H1 (cell line): ENCODE results near the gene PTPRD.

ENCODE experiments used
- ATF3 ChIP-seq: IDR thresholded peaks from 2 replicates; pipeline ENCODE4 v1.6.1; 2011; ENCODE audit warnings: low read depth, mild to moderate bottlenecking, low read length; ENCODE audit not compliant: insufficient read depth
- CEBPB ChIP-seq: IDR thresholded peaks from 2 replicates; pipeline ENCODE4 v1.6.1; 2012; ENCODE audit warnings: low read depth, low read length
- EZH2 ChIP-seq: fragments of 200-600 bp; sonication (generic); IDR thresholded peaks from 2 replicates; pipeline ENCODE4 v1.7.1; 2012; ENCODE audit warnings: low read depth, mild to moderate bottlenecking, moderate library complexity, low read length, inconsistent platforms; ENCODE audit not compliant: severe bottlenecking
- JUND ChIP-seq: IDR thresholded peaks from 2 replicates; pipeline ENCODE4 v1.6.1; 2011; ENCODE audit warnings: mild to moderate bottlenecking, improper control_type of control experiment, low read length
- NANOG ChIP-seq: IDR thresholded peaks from 2 replicates; pipeline ENCODE4 v1.6.1; 2011; ENCODE audit warnings: low read length, low read depth, mild to moderate bottlenecking, inconsistent platforms; ENCODE audit not compliant: insufficient read depth, poor library complexity, severe bottlenecking
- POLR2A ChIP-seq, 2 experiments: IDR thresholded peaks; 1 replicate in 1 of 2; 2 replicates in 1 of 2; pipeline ENCODE4 v1.6.1; 2011; ENCODE audit warnings: low read depth in 2 of 2, low read length in 2 of 2, mild to moderate bottlenecking in 2 of 2; ENCODE audit errors: control extremely low read depth in 1 of 2
- POLR2AphosphoS5 ChIP-seq: IDR thresholded peaks from 2 replicates; pipeline ENCODE4 v1.6.1; 2011; ENCODE audit warnings: low read depth, low read length
- TCF12 ChIP-seq: IDR thresholded peaks from 2 replicates; pipeline ENCODE4 v1.6.1; 2011; ENCODE audit warnings: low read depth, mild to moderate bottlenecking, low read length
- YY1 ChIP-seq: IDR thresholded peaks from 2 replicates; pipeline ENCODE4 v1.6.1; 2011; ENCODE audit warnings: low read depth, mild to moderate bottlenecking, low read length
- TF ChIP-seq, protein P1 (sequence below), 3 experiments: IDR thresholded peaks; 1 replicate in 2 of 3; 2 replicates in 1 of 3; pipeline versions ENCODE4 v1.5.1 to v1.6.1; 2011; ENCODE audit warnings: low read length in 3 of 3, mild to moderate bottlenecking in 3 of 3, inconsistent platforms in 2 of 3, low read depth in 1 of 3, moderate library complexity in 1 of 3; ENCODE audit not compliant: insufficient read depth in 1 of 3; ENCODE audit errors: control extremely low read depth in 1 of 3
- TF ChIP-seq, protein P2 (sequence below): IDR thresholded peaks from 2 replicates; pipeline ENCODE4 v1.6.1; 2012; ENCODE audit warnings: inconsistent platforms

DNA sequence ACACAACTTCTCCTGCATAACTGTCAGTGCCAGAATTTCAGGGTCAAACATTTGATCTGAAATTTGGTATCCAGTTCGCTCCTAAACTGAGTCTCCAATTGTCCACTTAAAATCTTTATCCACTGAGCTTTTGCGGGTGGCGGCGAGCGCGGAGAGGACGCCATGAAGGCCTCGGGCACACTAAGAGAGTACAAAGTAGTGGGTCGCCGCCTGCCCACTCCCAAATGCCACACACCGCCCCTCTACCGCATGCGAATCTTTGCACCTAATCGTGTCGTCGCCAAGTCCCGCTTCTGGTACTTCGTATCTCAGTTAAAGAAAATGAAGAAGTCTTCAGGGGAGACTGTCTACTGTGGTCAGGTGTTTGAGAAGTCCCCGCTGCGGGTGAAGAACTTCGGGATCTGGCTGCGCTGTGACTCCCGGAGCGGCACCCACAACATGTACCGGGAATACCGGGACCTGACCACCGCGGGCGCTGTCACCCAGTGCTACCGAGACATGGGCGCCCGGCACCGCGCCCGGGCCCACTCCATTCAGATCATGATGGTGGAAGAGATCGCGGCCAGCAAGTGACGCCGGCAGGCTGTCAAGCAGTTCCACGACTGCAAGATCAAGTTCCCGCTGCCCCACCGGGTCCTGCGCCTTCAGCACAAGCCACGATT lies 1899.5 kb downstream of the PTPRD start:
- TF ChIP-seq, protein P1, sequence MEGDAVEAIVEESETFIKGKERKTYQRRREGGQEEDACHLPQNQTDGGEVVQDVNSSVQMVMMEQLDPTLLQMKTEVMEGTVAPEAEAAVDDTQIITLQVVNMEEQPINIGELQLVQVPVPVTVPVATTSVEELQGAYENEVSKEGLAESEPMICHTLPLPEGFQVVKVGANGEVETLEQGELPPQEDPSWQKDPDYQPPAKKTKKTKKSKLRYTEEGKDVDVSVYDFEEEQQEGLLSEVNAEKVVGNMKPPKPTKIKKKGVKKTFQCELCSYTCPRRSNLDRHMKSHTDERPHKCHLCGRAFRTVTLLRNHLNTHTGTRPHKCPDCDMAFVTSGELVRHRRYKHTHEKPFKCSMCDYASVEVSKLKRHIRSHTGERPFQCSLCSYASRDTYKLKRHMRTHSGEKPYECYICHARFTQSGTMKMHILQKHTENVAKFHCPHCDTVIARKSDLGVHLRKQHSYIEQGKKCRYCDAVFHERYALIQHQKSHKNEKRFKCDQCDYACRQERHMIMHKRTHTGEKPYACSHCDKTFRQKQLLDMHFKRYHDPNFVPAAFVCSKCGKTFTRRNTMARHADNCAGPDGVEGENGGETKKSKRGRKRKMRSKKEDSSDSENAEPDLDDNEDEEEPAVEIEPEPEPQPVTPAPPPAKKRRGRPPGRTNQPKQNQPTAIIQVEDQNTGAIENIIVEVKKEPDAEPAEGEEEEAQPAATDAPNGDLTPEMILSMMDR (IDR thresholded peaks at IDR 0.05; ENCODE audit: control extremely low read depth in 1 of 3, insufficient read depth in 1 of 3, low read depth in 1 of 3, low read length in 3 of 3), result no peak
- TF ChIP-seq POLR2A (IDR thresholded peaks at IDR 0.05; ENCODE audit: control extremely low read depth in 1 of 2, low read depth in 2 of 2, low read length in 2 of 2), result no peak
- TF ChIP-seq JUND, result no peak
- no peak for TF ChIP-seq EZH2
- no peak for TF ChIP-seq POLR2AphosphoS5
- TF ChIP-seq TCF12, result no peak
- TF ChIP-seq YY1, result no peak
- TF ChIP-seq ATF3, result no peak
- TF ChIP-seq, protein P2, sequence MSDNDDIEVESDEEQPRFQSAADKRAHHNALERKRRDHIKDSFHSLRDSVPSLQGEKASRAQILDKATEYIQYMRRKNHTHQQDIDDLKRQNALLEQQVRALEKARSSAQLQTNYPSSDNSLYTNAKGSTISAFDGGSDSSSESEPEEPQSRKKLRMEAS, result no peak
- no peak for TF ChIP-seq CEBPB
- TF ChIP-seq NANOG, result no peak
